Neural crest cell (in vitro differentiated cells): ENCODE data around the gene PRCC. TPM values are rescaled to one million over a fixed set of nuclear protein-coding genes. Genes with fewer than 3 reads are reported as not detected.

Source experiments
- DNase-seq: peaks from one replicate; pipeline ENCODE4 v3.0.0; 2021; ENCODE audit warnings: low read depth, mixed read lengths, low spot score
- H3K27ac Mint-ChIP-seq: one replicate; pipeline ENCODE4 v1.8.0; 2021; ENCODE audit warnings: mild to moderate bottlenecking, mixed read lengths; ENCODE audit not compliant: unreplicated experiment
- H3K27me3 Mint-ChIP-seq: 2 replicates; pipeline ENCODE4 v1.8.0; 2021; ENCODE audit warnings: low read depth, mild to moderate bottlenecking, mixed read lengths
- H3K36me3 Mint-ChIP-seq: 2 replicates; pipeline ENCODE4 v1.8.0; 2021; ENCODE audit warnings: low read depth, mild to moderate bottlenecking, mixed read lengths
- H3K4me1 Mint-ChIP-seq: 2 replicates; pipeline ENCODE4 v1.8.0; 2021; ENCODE audit warnings: mixed read lengths
- H3K4me3 Mint-ChIP-seq: one replicate; pipeline ENCODE4 v1.8.0; 2021; ENCODE audit warnings: mild to moderate bottlenecking, mixed read lengths
- H3K9me3 Mint-ChIP-seq: 2 replicates; pipeline ENCODE4 v1.8.0; 2021; ENCODE audit warnings: mixed read lengths
- CTCF ChIP-seq: fragments of 200-600 bp; sonication (generic); conservative IDR thresholded peaks from 2 replicates; pipeline ENCODE4 v1.5.0; 2021; ENCODE audit warnings: antibody characterized with exemption, mild to moderate bottlenecking
- total RNA-seq: library from RNA; stranded (reverse); gene quantifications from 2 replicates; pipeline ENCODE4 v1.2.1, GENCODE V29; 2021

The PRCC gene
- total RNA-seq, 1 donor from 2014 or later = 99.8 TPM

GRCh38 chr1:156840898-156841279 lies 73.6 kb downstream of the PRCC start:
- H3K36me3 Mint-ChIP-seq = no peaks in the 10 kb centered on the region
- peaks cover 72% of the 10 kb centered on the region for H3K27me3 Mint-ChIP-seq
- H3K4me3 Mint-ChIP-seq = no peak overlapping the region
- H3K27ac Mint-ChIP-seq = no peak overlapping the region
- H3K4me1 Mint-ChIP-seq = peaks cover 6% of the 10 kb centered on the region
- TF ChIP-seq CTCF = no peak
- H3K9me3 Mint-ChIP-seq = peaks cover 6% of the 10 kb centered on the region
- no peak for DNase-seq

GRCh38 chr1:156841295-156841855 lies 74.0 kb downstream of the PRCC start:
- no peaks in the 10 kb centered on the region for H3K36me3 Mint-ChIP-seq
- H3K27ac Mint-ChIP-seq = no peak overlapping the region
- H3K27me3 Mint-ChIP-seq = peaks cover 72% of the 10 kb centered on the region
- no peak overlapping the region for H3K4me3 Mint-ChIP-seq
- peaks cover 6% of the 10 kb centered on the region for H3K9me3 Mint-ChIP-seq
- DNase-seq = no peak
- TF ChIP-seq CTCF = no peak
- peaks cover 6% of the 10 kb centered on the region for H3K4me1 Mint-ChIP-seq

GRCh38 chr1:156842618-156843300 lies 75.4 kb downstream of the PRCC start:
- peaks cover 73% of the 10 kb centered on the region for H3K27me3 Mint-ChIP-seq
- H3K27ac Mint-ChIP-seq = no peak overlapping the region
- no peak for TF ChIP-seq CTCF
- DNase-seq = no peak
- H3K4me3 Mint-ChIP-seq = no peak overlapping the region
- H3K4me1 Mint-ChIP-seq = peaks cover 6% of the 10 kb centered on the region
- H3K9me3 Mint-ChIP-seq = peaks cover 6% of the 10 kb centered on the region
- no peaks in the 10 kb centered on the region for H3K36me3 Mint-ChIP-seq

GRCh38 chr1:156844102-156844501 lies 76.8 kb downstream of the PRCC start:
- Mint-ChIP-seq H3K4me1 (peaks cover 6% of the 10 kb centered on the region), H3K4me3 (no peak overlapping the region), H3K9me3 (peaks cover 6% of the 10 kb centered on the region)

GRCh38 chr1:156844638-156845037 lies 77.3 kb downstream of the PRCC start:
- H3K9me3 Mint-ChIP-seq = peaks cover 6% of the 10 kb centered on the region
- TF ChIP-seq CTCF = no peak
- no peak for DNase-seq
- H3K36me3 Mint-ChIP-seq = no peaks in the 10 kb centered on the region
- no peak overlapping the region for H3K4me3 Mint-ChIP-seq
- peaks cover 4% of the 10 kb centered on the region for H3K4me1 Mint-ChIP-seq
- H3K27ac Mint-ChIP-seq = no peak overlapping the region
- peaks cover 79% of the 10 kb centered on the region for H3K27me3 Mint-ChIP-seq

More at GRCh38 chr1:156844102-156844501, 76.8 kb downstream of the PRCC start:
- Mint-ChIP-seq H3K27ac (no peak overlapping the region), H3K36me3 (no peaks in the 10 kb centered on the region), H3K27me3 (peaks cover 76% of the 10 kb centered on the region)
- TF ChIP-seq CTCF = no peak
- no peak for DNase-seq
